ENCODE results near the gene IQSEC2.

DNA sequence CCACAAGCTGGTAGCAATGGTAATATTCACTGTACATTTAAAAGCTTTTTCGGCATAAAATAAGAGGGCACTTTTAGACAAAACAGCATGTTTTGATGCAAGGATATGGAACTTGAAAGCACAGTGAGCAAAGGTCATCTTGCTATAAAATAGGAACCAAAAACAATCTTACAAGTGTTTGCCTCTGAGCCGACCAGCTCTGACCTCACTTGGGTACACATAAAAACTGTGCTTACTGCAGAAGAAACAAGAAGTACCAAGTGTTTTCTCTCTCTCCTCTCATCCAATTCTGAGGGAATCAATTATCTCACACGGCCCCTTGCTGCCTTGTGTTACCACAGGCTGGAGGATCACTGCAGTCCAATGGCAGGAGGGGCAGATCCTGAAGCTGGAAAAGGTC, 4.8 kb upstream of the IQSEC2 start:
- TF ChIP-seq, protein P1, sequence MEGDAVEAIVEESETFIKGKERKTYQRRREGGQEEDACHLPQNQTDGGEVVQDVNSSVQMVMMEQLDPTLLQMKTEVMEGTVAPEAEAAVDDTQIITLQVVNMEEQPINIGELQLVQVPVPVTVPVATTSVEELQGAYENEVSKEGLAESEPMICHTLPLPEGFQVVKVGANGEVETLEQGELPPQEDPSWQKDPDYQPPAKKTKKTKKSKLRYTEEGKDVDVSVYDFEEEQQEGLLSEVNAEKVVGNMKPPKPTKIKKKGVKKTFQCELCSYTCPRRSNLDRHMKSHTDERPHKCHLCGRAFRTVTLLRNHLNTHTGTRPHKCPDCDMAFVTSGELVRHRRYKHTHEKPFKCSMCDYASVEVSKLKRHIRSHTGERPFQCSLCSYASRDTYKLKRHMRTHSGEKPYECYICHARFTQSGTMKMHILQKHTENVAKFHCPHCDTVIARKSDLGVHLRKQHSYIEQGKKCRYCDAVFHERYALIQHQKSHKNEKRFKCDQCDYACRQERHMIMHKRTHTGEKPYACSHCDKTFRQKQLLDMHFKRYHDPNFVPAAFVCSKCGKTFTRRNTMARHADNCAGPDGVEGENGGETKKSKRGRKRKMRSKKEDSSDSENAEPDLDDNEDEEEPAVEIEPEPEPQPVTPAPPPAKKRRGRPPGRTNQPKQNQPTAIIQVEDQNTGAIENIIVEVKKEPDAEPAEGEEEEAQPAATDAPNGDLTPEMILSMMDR (IDR thresholded peaks at IDR 0.05) = no peak
- TF ChIP-seq POLR2A (IDR thresholded peaks at IDR 0.05) (no peak), POLR2AphosphoS5 (IDR thresholded peaks at IDR 0.05) (no peak)
